Measurements from ENCODE around the gene PSMD3. TPM values are rescaled to one million over a fixed set of nuclear protein-coding genes. Genes with fewer than 3 reads are reported as not detected.
A peak's percentile ranks its signal among the peaks of the same experiment; 100 is the strongest.

PSMD3 gene
- total and polyA plus RNA-seq, 9 of the 15 experiments (the other 6 are each of a cell fraction or from before 2014, with no cell fraction given) = 2.0 to 251 (median 135) TPM

DNA sequence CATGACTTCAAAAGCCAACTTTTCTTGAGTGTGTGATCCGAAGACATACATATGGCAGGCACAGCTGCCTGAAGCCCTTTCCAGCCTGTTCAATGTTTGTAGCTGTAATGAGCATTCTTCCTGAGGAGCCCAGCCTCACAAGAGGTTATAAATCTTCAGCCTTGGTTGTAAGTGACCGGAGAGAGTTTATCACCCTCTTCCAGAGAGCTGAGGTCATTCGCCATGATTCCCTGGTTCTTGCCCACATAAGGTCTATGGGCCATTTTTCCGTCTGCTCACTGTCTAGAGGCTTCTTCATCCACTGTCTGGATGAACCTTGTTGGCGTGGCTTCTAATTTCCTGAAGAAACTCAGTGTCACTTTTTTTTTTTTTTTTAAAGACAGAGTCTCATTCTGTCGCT is 24.9 kb downstream of the PSMD3 start (continued):
- TF ChIP-seq, protein P1, sequence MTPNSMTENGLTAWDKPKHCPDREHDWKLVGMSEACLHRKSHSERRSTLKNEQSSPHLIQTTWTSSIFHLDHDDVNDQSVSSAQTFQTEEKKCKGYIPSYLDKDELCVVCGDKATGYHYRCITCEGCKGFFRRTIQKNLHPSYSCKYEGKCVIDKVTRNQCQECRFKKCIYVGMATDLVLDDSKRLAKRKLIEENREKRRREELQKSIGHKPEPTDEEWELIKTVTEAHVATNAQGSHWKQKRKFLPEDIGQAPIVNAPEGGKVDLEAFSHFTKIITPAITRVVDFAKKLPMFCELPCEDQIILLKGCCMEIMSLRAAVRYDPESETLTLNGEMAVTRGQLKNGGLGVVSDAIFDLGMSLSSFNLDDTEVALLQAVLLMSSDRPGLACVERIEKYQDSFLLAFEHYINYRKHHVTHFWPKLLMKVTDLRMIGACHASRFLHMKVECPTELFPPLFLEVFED (CRISPR knock-in tag; conservative IDR thresholded peaks at IDR 0.05) = no peak
- no peak for TF ChIP-seq RNF2 (IDR thresholded peaks at IDR 0.05)
- TF ChIP-seq POLR3A (IDR thresholded peaks at IDR 0.05; ENCODE audit: borderline replicate concordance, extremely low read depth, insufficient read depth, insufficient read length) = no peak
- TF ChIP-seq, protein P2, sequence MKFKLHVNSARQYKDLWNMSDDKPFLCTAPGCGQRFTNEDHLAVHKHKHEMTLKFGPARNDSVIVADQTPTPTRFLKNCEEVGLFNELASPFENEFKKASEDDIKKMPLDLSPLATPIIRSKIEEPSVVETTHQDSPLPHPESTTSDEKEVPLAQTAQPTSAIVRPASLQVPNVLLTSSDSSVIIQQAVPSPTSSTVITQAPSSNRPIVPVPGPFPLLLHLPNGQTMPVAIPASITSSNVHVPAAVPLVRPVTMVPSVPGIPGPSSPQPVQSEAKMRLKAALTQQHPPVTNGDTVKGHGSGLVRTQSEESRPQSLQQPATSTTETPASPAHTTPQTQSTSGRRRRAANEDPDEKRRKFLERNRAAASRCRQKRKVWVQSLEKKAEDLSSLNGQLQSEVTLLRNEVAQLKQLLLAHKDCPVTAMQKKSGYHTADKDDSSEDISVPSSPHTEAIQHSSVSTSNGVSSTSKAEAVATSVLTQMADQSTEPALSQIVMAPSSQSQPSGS (CRISPR knock-in tag; IDR thresholded peaks at IDR 0.05) = no peak
- no peak for TF ChIP-seq RBM22 (IDR thresholded peaks at IDR 0.05; ENCODE audit: low read depth, low read length, poor library complexity, severe bottlenecking)
- peak; percentile 29; the same call in 1 of the 2 replicates for TF ChIP-seq POLR2AphosphoS5 (IDR thresholded peaks at IDR 0.05; ENCODE audit: control insufficient read depth, insufficient read depth, low read depth, low read length)
- no peak for TF ChIP-seq KDM5B (IDR thresholded peaks at IDR 0.05; ENCODE audit: insufficient replicate concordance, low read depth, low read length)
- TF ChIP-seq FOXJ3 (CRISPR knock-in tag; IDR thresholded peaks at IDR 0.05) = no peak
- no peak for TF ChIP-seq PBX2 (CRISPR knock-in tag; IDR thresholded peaks at IDR 0.05; ENCODE audit: low read depth)
- TF ChIP-seq PBX2 (tag; conservative IDR thresholded peaks at IDR 0.05; ENCODE audit: low read depth) = peak; percentile 91
- TF ChIP-seq ELF4 (CRISPR knock-in tag; IDR thresholded peaks at IDR 0.05) = no peak
- TF ChIP-seq, protein P3, sequence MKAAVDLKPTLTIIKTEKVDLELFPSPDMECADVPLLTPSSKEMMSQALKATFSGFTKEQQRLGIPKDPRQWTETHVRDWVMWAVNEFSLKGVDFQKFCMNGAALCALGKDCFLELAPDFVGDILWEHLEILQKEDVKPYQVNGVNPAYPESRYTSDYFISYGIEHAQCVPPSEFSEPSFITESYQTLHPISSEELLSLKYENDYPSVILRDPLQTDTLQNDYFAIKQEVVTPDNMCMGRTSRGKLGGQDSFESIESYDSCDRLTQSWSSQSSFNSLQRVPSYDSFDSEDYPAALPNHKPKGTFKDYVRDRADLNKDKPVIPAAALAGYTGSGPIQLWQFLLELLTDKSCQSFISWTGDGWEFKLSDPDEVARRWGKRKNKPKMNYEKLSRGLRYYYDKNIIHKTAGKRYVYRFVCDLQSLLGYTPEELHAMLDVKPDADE (conservative IDR thresholded peaks at IDR 0.05; ENCODE audit: control insufficient read depth, low read depth, low read length) = no peak
- TF ChIP-seq HMGXB4 (CRISPR knock-in tag; IDR thresholded peaks at IDR 0.05) = no peak
- TF ChIP-seq, protein P4, sequence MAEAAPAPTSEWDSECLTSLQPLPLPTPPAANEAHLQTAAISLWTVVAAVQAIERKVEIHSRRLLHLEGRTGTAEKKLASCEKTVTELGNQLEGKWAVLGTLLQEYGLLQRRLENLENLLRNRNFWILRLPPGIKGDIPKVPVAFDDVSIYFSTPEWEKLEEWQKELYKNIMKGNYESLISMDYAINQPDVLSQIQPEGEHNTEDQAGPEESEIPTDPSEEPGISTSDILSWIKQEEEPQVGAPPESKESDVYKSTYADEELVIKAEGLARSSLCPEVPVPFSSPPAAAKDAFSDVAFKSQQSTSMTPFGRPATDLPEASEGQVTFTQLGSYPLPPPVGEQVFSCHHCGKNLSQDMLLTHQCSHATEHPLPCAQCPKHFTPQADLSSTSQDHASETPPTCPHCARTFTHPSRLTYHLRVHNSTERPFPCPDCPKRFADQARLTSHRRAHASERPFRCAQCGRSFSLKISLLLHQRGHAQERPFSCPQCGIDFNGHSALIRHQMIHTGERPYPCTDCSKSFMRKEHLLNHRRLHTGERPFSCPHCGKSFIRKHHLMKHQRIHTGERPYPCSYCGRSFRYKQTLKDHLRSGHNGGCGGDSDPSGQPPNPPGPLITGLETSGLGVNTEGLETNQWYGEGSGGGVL (CRISPR knock-in tag; IDR thresholded peaks at IDR 0.05) = no peak
- TF ChIP-seq THRA (IDR thresholded peaks at IDR 0.05) = no peak

All from K562 (cell line).